GM21825 (cell line): ENCODE data around the gene RELT.
"Not testable (repeated sequence)": the region's sequence is repeated elsewhere in the genome, so short reads cannot be mapped to it uniquely, and the experiment has no call there.

ENCODE experiments used
- ATAC-seq: cut with Tn5 transposase; IDR thresholded peaks from one replicate; pipeline ENCODE4 v1.9.1; 2021; ENCODE audit warnings: mild to moderate bottlenecking, moderate library complexity; ENCODE audit not compliant: unreplicated experiment

RELT gene

DNA sequence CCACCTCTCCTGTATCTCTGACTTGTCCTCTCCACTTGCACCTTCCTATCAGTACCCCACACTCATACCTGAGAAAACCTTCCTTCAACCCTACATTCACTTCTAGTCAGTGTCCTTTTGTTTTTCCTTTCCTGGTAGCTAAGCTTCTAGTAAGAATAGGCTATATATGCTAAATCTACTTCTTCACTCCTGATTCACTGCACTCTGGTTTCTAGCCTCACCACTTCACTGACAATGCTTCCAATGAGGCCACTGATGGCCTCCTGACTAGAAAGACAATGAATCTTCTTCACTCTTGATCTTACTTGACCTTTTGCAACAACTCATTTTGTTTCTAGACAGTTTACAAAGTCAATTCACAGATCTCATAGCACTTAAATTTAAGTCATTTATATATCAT, 52.0 kb downstream of the RELT start:
- ATAC-seq: no peak

DNA sequence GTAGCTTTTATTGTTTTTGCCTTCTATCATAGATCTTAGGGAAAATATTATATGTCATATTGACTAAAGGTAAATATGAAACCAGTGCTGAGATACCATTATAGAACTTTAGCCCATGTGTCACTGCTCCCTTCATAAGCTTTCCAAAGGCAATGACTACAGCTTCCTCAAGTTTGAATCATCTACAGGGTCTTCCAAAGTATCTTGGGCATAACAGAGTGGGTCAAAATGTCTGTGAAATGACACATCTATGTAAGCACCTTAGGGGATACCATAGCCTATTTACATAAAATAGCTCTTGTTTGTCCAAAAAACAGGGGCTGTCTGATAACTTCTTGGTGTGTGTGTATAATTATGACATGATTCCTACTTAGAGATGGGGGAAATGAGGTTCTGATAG, 52.5 kb downstream of the RELT start:
- ATAC-seq: no peak

DNA sequence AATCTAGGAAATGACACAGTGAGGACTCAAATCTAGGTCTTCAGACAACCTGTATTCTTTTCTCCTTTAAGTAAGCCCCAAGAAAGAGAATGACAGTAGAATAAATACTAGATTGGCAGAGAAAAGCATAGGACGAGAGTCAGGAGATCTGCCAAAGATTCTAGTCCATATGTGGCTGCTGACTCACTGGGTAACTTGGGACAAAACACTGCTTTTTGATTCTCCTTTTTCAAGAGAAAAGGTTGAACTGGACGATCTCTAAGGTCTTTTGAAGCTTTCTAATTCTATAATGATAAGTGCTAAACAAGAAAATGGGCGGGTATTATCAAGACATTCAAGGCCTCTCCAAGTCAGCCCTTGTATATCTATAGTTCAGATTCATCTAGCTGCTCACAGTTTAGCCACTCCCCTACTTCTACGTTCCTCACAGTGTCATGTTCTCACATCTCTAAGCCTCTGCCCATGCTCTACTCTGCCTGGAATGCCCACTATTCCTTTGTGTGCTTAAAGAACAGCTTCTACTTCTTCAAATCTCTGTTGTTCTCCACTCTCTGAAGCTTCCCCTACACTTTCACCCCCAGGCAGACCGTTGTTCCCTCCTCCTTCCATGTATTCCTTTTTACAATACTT, 53.0 kb downstream of the RELT start:
- ATAC-seq: no peak

DNA sequence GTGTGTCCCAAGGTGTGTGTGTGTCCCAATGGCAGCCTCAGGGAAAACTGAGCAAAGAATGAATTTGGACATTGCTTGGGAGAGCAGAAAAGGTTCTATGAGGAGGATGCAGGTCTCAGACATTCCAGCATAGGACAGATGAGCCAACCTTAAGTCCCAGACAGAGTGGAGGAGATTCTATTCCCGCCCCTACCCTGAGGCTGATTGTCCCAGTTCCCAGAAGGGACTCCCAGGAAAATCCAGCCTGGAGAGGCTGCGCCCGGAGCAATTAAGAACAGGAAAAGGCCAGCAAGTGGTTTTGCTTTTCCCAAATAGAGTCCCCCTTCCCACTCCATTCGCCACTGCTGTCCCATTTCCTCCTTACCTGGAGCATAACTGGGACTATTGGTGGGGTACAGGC, 54.1 kb downstream of the RELT start:
- no peak for ATAC-seq

DNA sequence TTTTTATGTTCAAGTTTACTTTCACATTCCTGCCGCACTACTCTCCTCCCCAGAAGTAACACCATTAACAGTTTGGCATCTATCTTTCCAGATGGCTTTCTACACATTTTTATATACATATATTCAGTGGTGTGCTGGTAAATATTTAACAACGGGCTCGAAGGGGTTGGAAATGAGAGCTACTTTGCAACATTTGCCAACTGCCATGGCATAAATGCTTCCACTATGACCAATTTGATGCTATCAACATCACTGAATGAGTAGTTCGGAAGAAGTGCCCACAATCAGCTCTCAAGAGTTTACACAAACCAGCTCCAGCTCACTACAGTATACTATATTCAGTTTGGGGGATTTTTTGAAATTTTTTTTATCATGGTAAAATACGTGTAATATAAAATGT, 55.2 kb downstream of the RELT start:
- no peak for ATAC-seq

DNA sequence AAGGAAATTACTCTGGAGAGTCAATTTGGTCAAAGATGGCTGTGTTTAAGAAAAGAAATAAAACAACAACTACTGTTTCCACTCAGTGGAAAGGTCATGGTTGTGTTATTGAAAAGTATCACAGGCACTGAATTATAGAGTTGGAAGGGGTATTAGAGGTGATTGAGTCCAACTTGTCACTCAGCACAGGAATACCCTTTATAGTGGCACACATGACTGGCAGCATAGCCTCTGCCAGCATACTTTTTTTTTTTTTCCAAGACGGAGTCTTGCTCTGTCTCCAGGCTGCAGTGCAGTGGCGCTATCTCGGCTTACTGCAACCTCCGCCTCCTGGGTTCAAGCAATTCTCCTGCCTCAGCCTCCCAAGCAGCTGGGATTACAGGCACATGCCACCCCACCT, 60.7 kb downstream of the RELT start:
- not testable (repeated sequence) for ATAC-seq

DNA sequence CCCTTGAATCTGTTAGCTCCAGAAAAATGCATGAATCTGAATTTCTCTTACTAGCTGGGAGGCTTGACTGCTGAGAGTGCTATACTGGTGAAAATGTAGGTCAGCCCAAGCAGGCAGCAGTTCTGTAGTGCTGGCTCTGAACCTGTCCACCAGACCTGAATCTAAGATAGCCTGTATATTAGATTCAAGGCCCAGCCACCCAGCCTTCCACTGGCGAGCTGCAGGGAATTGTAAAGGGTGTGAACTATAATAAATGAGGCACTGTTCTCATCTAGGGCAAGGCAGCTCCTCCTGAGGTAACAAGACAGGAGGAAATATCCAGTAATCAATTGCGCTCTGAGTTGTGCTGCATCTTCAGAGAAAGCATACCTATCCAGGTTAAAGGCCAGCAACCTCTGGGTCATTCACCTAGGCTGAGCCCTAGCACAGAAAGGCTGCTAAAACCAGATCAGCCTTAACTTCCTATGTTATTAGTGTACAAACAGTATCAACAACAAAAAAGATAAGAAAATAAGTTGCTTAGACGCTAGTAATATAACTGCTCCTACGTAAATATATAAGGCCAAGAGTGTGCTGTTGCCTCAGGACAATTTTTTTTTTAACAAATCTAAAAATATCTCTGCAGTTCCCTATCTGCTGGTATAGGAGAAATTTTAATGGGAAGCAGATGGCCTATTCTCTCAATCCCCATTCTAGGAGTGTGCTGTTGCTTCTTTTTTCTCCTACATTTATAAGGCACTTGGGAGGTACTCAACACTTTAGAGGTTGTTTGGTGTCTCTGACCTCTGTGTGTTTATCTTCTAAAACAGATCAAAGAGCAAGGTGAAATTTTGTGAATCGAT, 63.0 kb downstream of the RELT start:
- no peak for ATAC-seq

DNA sequence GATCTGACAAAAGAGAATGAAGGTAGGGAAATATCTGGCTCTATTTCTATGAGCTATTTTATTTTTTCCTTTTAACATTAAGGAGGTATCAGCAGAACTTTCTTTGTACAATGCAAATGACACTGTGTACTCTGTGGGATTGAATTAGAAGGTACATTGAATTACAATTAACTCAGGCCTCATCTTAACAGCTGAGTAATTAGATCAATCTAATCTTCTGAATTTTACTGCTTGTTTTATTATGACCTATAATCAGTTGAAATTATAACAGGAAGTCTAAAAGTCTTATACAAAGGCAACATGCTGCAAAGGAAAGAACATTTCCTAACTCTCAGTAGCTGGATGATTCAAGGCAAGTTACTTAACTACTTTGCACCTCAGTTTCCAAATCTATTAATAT, 69.8 kb downstream of the RELT start:
- ATAC-seq: no peak

DNA sequence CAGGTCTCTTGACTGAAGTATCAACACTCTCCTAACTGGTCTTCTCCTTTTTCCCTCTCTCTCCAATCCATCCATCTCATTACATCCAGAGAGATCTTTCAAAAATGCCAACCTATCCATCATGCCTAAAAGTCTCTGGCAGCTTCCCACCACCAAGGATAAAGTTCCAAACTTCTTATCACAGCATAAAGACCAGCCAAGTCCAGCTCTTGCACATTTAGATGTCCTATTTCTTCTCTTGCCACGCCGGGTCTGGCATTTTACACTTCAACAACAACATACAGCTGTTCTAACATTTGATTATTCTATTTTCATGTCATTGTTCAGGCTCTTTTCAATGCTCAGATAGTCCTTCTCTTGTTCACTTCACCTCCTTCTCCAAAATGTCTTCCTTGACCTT, 70.6 kb downstream of the RELT start:
- ATAC-seq: no peak
